Measurements from ENCODE around the gene TACR1.

DNA sequence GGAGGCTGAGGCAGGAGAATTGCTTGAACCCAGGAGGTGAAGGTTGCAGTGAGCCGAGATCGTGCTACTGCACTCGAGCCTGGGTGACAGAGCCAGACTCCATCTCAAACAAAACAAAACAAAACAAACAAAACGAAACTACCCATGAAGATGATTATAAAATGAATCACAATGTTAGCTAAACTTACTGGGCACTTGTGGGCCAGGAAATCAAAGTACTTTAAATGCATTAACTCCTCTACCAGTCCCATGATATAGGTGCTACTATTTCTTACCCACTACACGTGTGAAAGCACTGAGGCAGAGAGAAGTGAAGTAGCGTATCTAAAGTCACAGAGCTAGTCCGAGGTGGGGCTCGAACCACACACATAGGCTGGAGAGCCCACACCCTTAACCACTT, 187.2 kb downstream of the TACR1 start:
- TF ChIP-seq POLR2A (IDR thresholded peaks at IDR 0.05; ENCODE audit: low read depth, low read length) (no peak), POLR2AphosphoS5 (IDR thresholded peaks at IDR 0.05; ENCODE audit: low read depth, low read length) (no peak), TAF1 (IDR thresholded peaks at IDR 0.05; ENCODE audit: low read depth, low read length) (no peak), SPI1 (IDR thresholded peaks at IDR 0.05; ENCODE audit: low read depth, low read length) (no peak)
